IMR-90 (cell line): ENCODE data around the gene AGXT2. TPM values are rescaled to one million over a fixed set of nuclear protein-coding genes. Genes with fewer than 3 reads are reported as not detected.

Experiments
- ATAC-seq: fragments of 200-7000 bp; cut with Tn5 transposase; 2 replicates; pipeline ENCODE4 v1.9.1; 2020; ENCODE audit warnings: low read depth, mild to moderate bottlenecking, moderate library complexity
- BruUV-seq: library from RNA; stranded (reverse); fragments of 400-500 nt; replicated peaks from 2 replicates; lab custom pipeline; 2021; lab: Mats Ljungman, UMichigan
- CTCF ChIA-PET: fragments of 300-600 bp; formaldehyde crosslinking; extraction: SDS; loops from one replicate; lab custom pipeline; 2021; ENCODE audit warnings: antibody characterized with exemption; lab: Yijun Ruan, JAX
- POLR2A ChIA-PET: fragments of 300-600 bp; sonication (Branson Sonifier 250); formaldehyde crosslinking; loops from one replicate; lab custom pipeline; 2022; ENCODE audit warnings: antibody characterized with exemption; ENCODE audit not compliant: unreplicated experiment; lab: Charles Lee
- DNase-seq: peaks from one replicate; pipeline ENCODE4 v3.0.0; 2013
- H2AFZ ChIP-seq: replicated peaks from 2 replicates; pipeline ENCODE3; 2013; ENCODE audit warnings: low read length, mild to moderate bottlenecking; ENCODE audit not compliant: poor library complexity
- H2AK5ac ChIP-seq: 2 replicates; pipeline ENCODE4 v1.6.1; 2013; ENCODE audit warnings: low read depth, low read length, inconsistent platforms
- H2AK9ac ChIP-seq: replicated peaks from 2 replicates; pipeline ENCODE3; 2013; ENCODE audit warnings: mild to moderate bottlenecking, low read depth, low read length, moderate library complexity; ENCODE audit not compliant: poor library complexity
- H2BK120ac ChIP-seq: 2 replicates; pipeline ENCODE4 v1.6.1; 2013; ENCODE audit warnings: low read depth, low read length, inconsistent platforms
- H2BK15ac ChIP-seq: 3 replicates; pipeline ENCODE4 v1.6.1; 2013; ENCODE audit warnings: low read depth, low read length, inconsistent platforms
- H2BK20ac ChIP-seq: 2 replicates; pipeline ENCODE4 v1.6.1; 2013; ENCODE audit warnings: low read depth, mild to moderate bottlenecking, inconsistent platforms, low read length, moderate library complexity
- H2BK5ac ChIP-seq: 2 replicates; pipeline ENCODE4 v1.6.1; 2013; ENCODE audit warnings: mild to moderate bottlenecking, low read depth, low read length, inconsistent platforms; ENCODE audit not compliant: poor library complexity, severe bottlenecking
- H3K14ac ChIP-seq: replicated peaks from 2 replicates; pipeline ENCODE4 v1.6.1; 2013; ENCODE audit warnings: low read depth, low read length, inconsistent platforms
- H3K18ac ChIP-seq: 2 replicates; pipeline ENCODE4 v1.6.1; 2013; ENCODE audit warnings: low read depth, low read length, control low read depth
- H3K23ac ChIP-seq: 2 replicates; pipeline ENCODE4 v1.6.1; 2013; ENCODE audit warnings: low read depth, low read length, inconsistent platforms
- H3K27ac ChIP-seq: 2 replicates; pipeline ENCODE4 v1.5.1; 2013; ENCODE audit warnings: mild to moderate bottlenecking, control low read depth, low read length; ENCODE audit not compliant: insufficient read depth
- H3K27me3 ChIP-seq: 2 replicates; pipeline ENCODE4 v1.6.1; 2013; ENCODE audit warnings: low read length; ENCODE audit not compliant: control insufficient read depth, insufficient read depth
- H3K36me3 ChIP-seq: 2 replicates; pipeline ENCODE4 v1.6.1; 2013; ENCODE audit warnings: low read length, mixed read lengths; ENCODE audit not compliant: control insufficient read depth, insufficient read depth
- H3K4ac ChIP-seq: 2 replicates; pipeline ENCODE4 v1.6.1; 2013; ENCODE audit warnings: low read depth, low read length, inconsistent platforms
- H3K4me1 ChIP-seq: 2 replicates; pipeline ENCODE4 v1.6.1; 2013; ENCODE audit warnings: low read length, mixed read lengths; ENCODE audit not compliant: control insufficient read depth, insufficient read depth
- H3K4me2 ChIP-seq: 2 replicates; pipeline ENCODE4 v1.6.1; 2013; ENCODE audit warnings: low read depth, mild to moderate bottlenecking, control low read depth, low read length, moderate library complexity
- H3K4me3 ChIP-seq: 2 replicates; pipeline ENCODE4 v1.5.1; 2013; ENCODE audit warnings: low read depth, mild to moderate bottlenecking, control low read depth, low read length, moderate library complexity; ENCODE audit not compliant: insufficient read depth
- H3K56ac ChIP-seq: 2 replicates; pipeline ENCODE4 v1.6.1; 2013; ENCODE audit warnings: low read length, inconsistent platforms; ENCODE audit not compliant: insufficient read depth; ENCODE audit errors: extremely low read depth
- H3K79me1 ChIP-seq, 2 experiments: 2 replicates each; pipeline ENCODE4 v1.6.1; 2013; ENCODE audit warnings: low read length in 2 of 2, inconsistent platforms in 1 of 2, low read depth in 1 of 2
- H3K9ac ChIP-seq: 2 replicates; pipeline ENCODE4 v1.6.1; 2013; ENCODE audit warnings: low read depth, low read length, control low read depth
- H3K9me1 ChIP-seq: 2 replicates; pipeline ENCODE4 v1.6.1; 2013; ENCODE audit warnings: low read length, inconsistent platforms; ENCODE audit not compliant: insufficient read depth
- H3K9me3 ChIP-seq: 2 replicates; pipeline ENCODE4 v1.6.1; 2013; ENCODE audit warnings: low read length; ENCODE audit not compliant: control insufficient read depth, insufficient read depth
- H4K20me1 ChIP-seq: 2 replicates; pipeline ENCODE4 v1.6.1; 2013; ENCODE audit warnings: low read length, inconsistent platforms; ENCODE audit not compliant: insufficient read depth
- H4K5ac ChIP-seq: 2 replicates; pipeline ENCODE4 v1.6.1; 2013; ENCODE audit warnings: mild to moderate bottlenecking, low read depth, low read length, control low read depth
- H4K8ac ChIP-seq, 2 experiments: 2 replicates each; pipeline ENCODE4 v1.6.1; 2013; ENCODE audit warnings: low read depth in 2 of 2, low read length in 2 of 2, control low read depth in 1 of 2, inconsistent platforms in 1 of 2
- H4K91ac ChIP-seq: 2 replicates; pipeline ENCODE4 v1.6.1; 2013; ENCODE audit warnings: low read depth, low read length, inconsistent platforms; ENCODE audit not compliant: insufficient read depth
- BHLHE40 ChIP-seq: fragments of 150-350 bp; IDR thresholded peaks from 2 replicates; pipeline ENCODE4 v1.6.1; 2016; ENCODE audit warnings: mild to moderate bottlenecking, low read depth, low read length
- CEBPB ChIP-seq: IDR thresholded peaks from 2 replicates; pipeline ENCODE4 v1.6.1; 2012; ENCODE audit warnings: low read depth, low read length, improper control_type of control experiment
- FOS ChIP-seq: fragments of 150-350 bp; IDR thresholded peaks from 2 replicates; pipeline ENCODE4 v1.6.1; 2016; ENCODE audit warnings: low read depth, low read length
- MAFK ChIP-seq: IDR thresholded peaks from 2 replicates; pipeline ENCODE4 v1.6.1; 2012; ENCODE audit warnings: low read depth, low read length, improper control_type of control experiment
- MAZ ChIP-seq: IDR thresholded peaks from 2 replicates; pipeline ENCODE4 v1.6.1; 2012; ENCODE audit warnings: low read depth, mild to moderate bottlenecking, low read length, improper control_type of control experiment, moderate library complexity, borderline replicate concordance
- MXI1 ChIP-seq: IDR thresholded peaks from 2 replicates; pipeline ENCODE4 v1.6.1; 2012; ENCODE audit warnings: low read depth, mild to moderate bottlenecking, low read length, moderate library complexity, borderline replicate concordance
- RCOR1 ChIP-seq: IDR thresholded peaks from 2 replicates; pipeline ENCODE4 v1.6.1; 2012; ENCODE audit warnings: mild to moderate bottlenecking, low read length, improper control_type of control experiment; ENCODE audit not compliant: insufficient replicate concordance
- WGBS, 2 experiments: methylation state at CpG; one replicate each; pipeline versions ENCODE4 v1.1.5 to v1.1.7; 2013; ENCODE audit warnings: missing lambda C conversion rate in 2 of 2; ENCODE audit not compliant: insufficient read length in 1 of 2; ENCODE audit errors: extremely low coverage in 2 of 2; 5-methylcytosine and 5-hydroxymethylcytosine counted together
- dilution Hi-C: fragments of 300-500 bp; cut with HindIII; formaldehyde crosslinking; loops from one replicate; pipeline ENCODE4 v1.14.3; 2018; ENCODE audit warnings: low sequenced_read_pairs; ENCODE audit not compliant: unreplicated experiment
- in situ Hi-C: fragments of 300-500 bp; cut with MboI; formaldehyde crosslinking; loops from 3 replicates; pipeline ENCODE4 v1.14.3; 2019; ENCODE audit warnings: low sequenced_read_pairs, inconsistent platforms, mixed read lengths
- intact Hi-C: fragments of 100-400 bp; cut with micrococcal nuclease; formaldehyde crosslinking; loops from 2 replicates; pipeline ENCODE4 v1.10.0; 2022
- polyA plus RNA-seq, 3 experiments: library from polyadenylated mRNA; depleted of rRNA; stranded (reverse); fragments of >200 nt; gene quantifications; 2 replicates each; pipeline ENCODE4 v1.2.3, GENCODE V29; 2012; ENCODE audit warnings: low replicate concordance in 1 of 3
- total RNA-seq: library from RNA; depleted of rRNA; stranded (reverse); fragments of >200 nt; gene quantifications from 2 replicates; pipeline ENCODE4 v1.2.3, GENCODE V29; 2012

AGXT2 gene
- total and polyA plus RNA-seq, 2 of the 4 experiments (the other 2 are of a cell fraction): not detected

- Histone ChIP-seq H2BK20ac (peak overlapping the region; percentile 32; the same call in 1 of the 2 replicates), H4K20me1 (no peaks in the 10 kb centered on the region), H2BK120ac (peak overlapping the region; percentile 79; the same call in 1 of the 2 replicates), H4K91ac (no peak overlapping the region), H2BK15ac (no peak overlapping the region), H3K4ac (no peak overlapping the region; the same call in 1 of the 2 replicates), H4K8ac (no peak overlapping the region; a peak in 1 of 4 replicates), H2AK9ac (no peak overlapping the region), H3K9me3 (no peaks in the 10 kb centered on the region), H3K9ac (no peak overlapping the region), H3K4me2 (no peak overlapping the region; the same call in 1 of the 2 replicates), H3K9me1 (no peaks in the 10 kb centered on the region; the same call in none of the 2 replicates), H3K27me3 (no peaks in the 10 kb centered on the region), H3K56ac (no peak overlapping the region), H3K18ac (no peak overlapping the region), H3K14ac (no peak overlapping the region), H3K36me3 (no peaks in the 10 kb centered on the region), H3K27ac (no peak overlapping the region; the same call in 1 of the 2 replicates), H3K4me3 (no peak overlapping the region), H3K79me1 (no peaks in the 10 kb centered on the region), H4K5ac (no peak overlapping the region), H3K4me1 (peaks cover 4% of the 10 kb centered on the region), H2AK5ac (no peak overlapping the region), H2BK5ac (peak overlapping the region; percentile 66), H2AFZ (no peak overlapping the region), H3K23ac (no peak overlapping the region)
- DNase-seq (peak; percentile 99), ATAC-seq (peak; percentile 98)
- in situ Hi-C loops: no loop called here
- no TSS peak for BruUV-seq
- no CpG with 5 or more reads among the region's 4 CpGs for WGBS, 2 experiments
- intact Hi-C loops: no loop called here
- dilution Hi-C loops: no loop called here
- ChIA-PET POLR2A (no interaction called here), CTCF (no interaction called here)
- TF ChIP-seq CEBPB (peak; percentile 92), BHLHE40 (no peak; the same call in 1 of the 2 replicates), FOS (peak; percentile 90), MXI1 (0 out of 2 replicates have a peak, but pooled peaks have one; percentile 19), RCOR1 (no peak), MAZ (no peak; the same call in 1 of the 2 replicates), MAFK (peak; percentile 68)
Measured at GRCh38 chr5:35046774-35047173, 975 bp downstream of the AGXT2 start.
